WTC11 (cell line): ENCODE results near the gene IKZF2. TPM values are rescaled to one million over a fixed set of nuclear protein-coding genes. Genes with fewer than 3 reads are reported as not detected.

Experiments
- ATAC-seq: fragments of 200-7000 bp; cut with Tn5 transposase; 2 replicates; pipeline ENCODE4 v1.10.0; 2021; ENCODE audit warnings: mild to moderate bottlenecking, moderate library complexity
- CTCF ChIA-PET: fragments of 300-600 bp; sonication (Branson Sonifier 250); formaldehyde crosslinking; loops from one replicate; lab custom pipeline; 2021; ENCODE audit warnings: antibody characterized with exemption; lab: Charles Lee
- POLR2A ChIA-PET: fragments of 350-600 bp; sonication (Branson Sonifier 250); formaldehyde crosslinking; loops from one replicate; lab custom pipeline; 2021; ENCODE audit warnings: antibody characterized with exemption; lab: Charles Lee
- DNase-seq: peaks from one replicate; pipeline ENCODE4 v3.0.0; 2021; ENCODE audit warnings: low spot score
- H3K27ac Mint-ChIP-seq: 2 replicates; pipeline ENCODE4 v1.8.0; 2021; ENCODE audit warnings: mixed read lengths
- H3K27me3 Mint-ChIP-seq: 2 replicates; pipeline ENCODE4 v1.8.0; 2021; ENCODE audit warnings: low read depth, mild to moderate bottlenecking, moderate library complexity, mixed read lengths
- H3K36me3 Mint-ChIP-seq: 2 replicates; pipeline ENCODE4 v1.8.0; 2021; ENCODE audit warnings: mixed read lengths
- H3K4me1 Mint-ChIP-seq: 2 replicates; pipeline ENCODE4 v1.8.0; 2022; ENCODE audit warnings: mixed read lengths
- H3K4me3 Mint-ChIP-seq: 2 replicates; pipeline ENCODE4 v1.8.0; 2021; ENCODE audit warnings: mild to moderate bottlenecking, moderate library complexity, mixed read lengths
- H3K9me3 Mint-ChIP-seq: 2 replicates; pipeline ENCODE4 v1.8.0; 2021; ENCODE audit warnings: mixed read lengths
- CBFB ChIP-seq: sonication (generic); formaldehyde crosslinking; IDR thresholded peaks from 2 replicates; pipeline ENCODE4 v1.8.1; 2022; ENCODE audit warnings: mild to moderate bottlenecking, low read depth, missing genetic modification reagents
- FOXK1 ChIP-seq: sonication (generic); formaldehyde crosslinking; IDR thresholded peaks from 2 replicates; pipeline ENCODE4 v1.8.0; 2022; ENCODE audit warnings: mild to moderate bottlenecking, moderate library complexity, missing genetic modification reagents
- GABPB1 ChIP-seq: sonication (generic); formaldehyde crosslinking; IDR thresholded peaks from 2 replicates; pipeline ENCODE4 v1.8.1; 2023; ENCODE audit warnings: mild to moderate bottlenecking, missing genetic modification reagents
- GTF2I ChIP-seq: fragments of 250-450 bp; sonication (Bioruptor Pico); conservative IDR thresholded peaks from 2 replicates; pipeline ENCODE4 v1.4.0; 2021; ENCODE audit warnings: mild to moderate bottlenecking
- HMGA2 ChIP-seq: fragments of 250-450 bp; sonication (Bioruptor Pico); IDR thresholded peaks from 2 replicates; pipeline ENCODE4 v1.4.0; 2021; ENCODE audit warnings: mild to moderate bottlenecking, moderate library complexity
- JAZF1 ChIP-seq: fragments of 250-450 bp; sonication (Bioruptor Pico); IDR thresholded peaks from 2 replicates; pipeline ENCODE4 v1.9.0; 2021; ENCODE audit warnings: moderate library complexity, mild to moderate bottlenecking, inconsistent platforms
- MXD4 ChIP-seq: fragments of 250-450 bp; sonication (Bioruptor Pico); IDR thresholded peaks from 2 replicates; pipeline ENCODE4 v1.8.0; 2021; ENCODE audit warnings: mild to moderate bottlenecking, moderate library complexity, borderline replicate concordance
- MYBL2 ChIP-seq: sonication (generic); formaldehyde crosslinking; IDR thresholded peaks from 2 replicates; pipeline ENCODE4 v1.8.1; 2023; ENCODE audit warnings: mild to moderate bottlenecking, moderate library complexity, missing genetic modification reagents
- NR2C2 ChIP-seq: sonication (generic); formaldehyde crosslinking; IDR thresholded peaks from 2 replicates; pipeline ENCODE4 v1.8.0; 2022; ENCODE audit warnings: mild to moderate bottlenecking, missing genetic modification reagents
- NR3C1 ChIP-seq: sonication (generic); formaldehyde crosslinking; conservative IDR thresholded peaks from 2 replicates; pipeline ENCODE4 v1.8.1; 2023; ENCODE audit warnings: low read depth, mild to moderate bottlenecking, missing genetic modification reagents
- OVOL2 ChIP-seq: fragments of 250-450 bp; sonication (Bioruptor Pico); IDR thresholded peaks from 2 replicates; pipeline ENCODE4 v1.9.0; 2021; ENCODE audit warnings: mild to moderate bottlenecking, borderline replicate concordance
- PREB ChIP-seq: sonication (generic); formaldehyde crosslinking; IDR thresholded peaks from 2 replicates; pipeline ENCODE4 v1.8.1; 2022; ENCODE audit warnings: mild to moderate bottlenecking, missing genetic modification reagents, moderate library complexity, borderline replicate concordance
- TP53 ChIP-seq: sonication (generic); formaldehyde crosslinking; IDR thresholded peaks from 2 replicates; pipeline ENCODE4 v1.8.1; 2023; ENCODE audit warnings: mild to moderate bottlenecking, missing genetic modification reagents
- ZBTB21 ChIP-seq: sonication (generic); formaldehyde crosslinking; IDR thresholded peaks from 2 replicates; pipeline ENCODE4 v1.8.1; 2023; ENCODE audit warnings: mild to moderate bottlenecking, missing genetic modification reagents, borderline replicate concordance
- ZNF219 ChIP-seq: sonication (generic); formaldehyde crosslinking; IDR thresholded peaks from 2 replicates; pipeline ENCODE4 v1.8.0; 2023; ENCODE audit warnings: missing genetic modification reagents, mild to moderate bottlenecking, borderline replicate concordance
- ZSCAN18 ChIP-seq: fragments of 250-450 bp; sonication (Bioruptor Pico); IDR thresholded peaks from 2 replicates; pipeline ENCODE4 v2.1.2; 2022; ENCODE audit warnings: mild to moderate bottlenecking, moderate library complexity
- total RNA-seq: library from RNA; stranded (reverse); gene quantifications from 3 replicates; pipeline ENCODE4 v1.2.3, GENCODE V29; 2021
- TF ChIP-seq, protein P1 (sequence below): sonication (generic); formaldehyde crosslinking; IDR thresholded peaks from 2 replicates; pipeline ENCODE4 v1.8.0; 2023; ENCODE audit warnings: missing genetic modification reagents
- TF ChIP-seq, protein P2 (sequence below): sonication (generic); formaldehyde crosslinking; IDR thresholded peaks from 2 replicates; pipeline ENCODE4 v1.8.0; 2023; ENCODE audit warnings: mild to moderate bottlenecking, missing genetic modification reagents
- TF ChIP-seq, protein P3 (sequence below): fragments of 250-450 bp; sonication (Bioruptor Pico); IDR thresholded peaks from 2 replicates; pipeline ENCODE4 v1.9.0; 2021; ENCODE audit warnings: mild to moderate bottlenecking, borderline replicate concordance

Gene IKZF2
- total RNA-seq, 1 experiment from 2014 or later, result 4.2 TPM

- TF ChIP-seq PREB (CRISPR knock-in tag) (no peak), JAZF1 (CRISPR knock-in tag) (no peak), OVOL2 (no peak), TP53 (no peak), GABPB1 (CRISPR knock-in tag) (no peak), GTF2I (CRISPR knock-in tag) (no peak), NR3C1 (CRISPR knock-in tag) (no peak)
- TF ChIP-seq, protein P1, sequence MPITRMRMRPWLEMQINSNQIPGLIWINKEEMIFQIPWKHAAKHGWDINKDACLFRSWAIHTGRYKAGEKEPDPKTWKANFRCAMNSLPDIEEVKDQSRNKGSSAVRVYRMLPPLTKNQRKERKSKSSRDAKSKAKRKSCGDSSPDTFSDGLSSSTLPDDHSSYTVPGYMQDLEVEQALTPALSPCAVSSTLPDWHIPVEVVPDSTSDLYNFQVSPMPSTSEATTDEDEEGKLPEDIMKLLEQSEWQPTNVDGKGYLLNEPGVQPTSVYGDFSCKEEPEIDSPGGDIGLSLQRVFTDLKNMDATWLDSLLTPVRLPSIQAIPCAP, result no peak
- TF ChIP-seq, protein P2, sequence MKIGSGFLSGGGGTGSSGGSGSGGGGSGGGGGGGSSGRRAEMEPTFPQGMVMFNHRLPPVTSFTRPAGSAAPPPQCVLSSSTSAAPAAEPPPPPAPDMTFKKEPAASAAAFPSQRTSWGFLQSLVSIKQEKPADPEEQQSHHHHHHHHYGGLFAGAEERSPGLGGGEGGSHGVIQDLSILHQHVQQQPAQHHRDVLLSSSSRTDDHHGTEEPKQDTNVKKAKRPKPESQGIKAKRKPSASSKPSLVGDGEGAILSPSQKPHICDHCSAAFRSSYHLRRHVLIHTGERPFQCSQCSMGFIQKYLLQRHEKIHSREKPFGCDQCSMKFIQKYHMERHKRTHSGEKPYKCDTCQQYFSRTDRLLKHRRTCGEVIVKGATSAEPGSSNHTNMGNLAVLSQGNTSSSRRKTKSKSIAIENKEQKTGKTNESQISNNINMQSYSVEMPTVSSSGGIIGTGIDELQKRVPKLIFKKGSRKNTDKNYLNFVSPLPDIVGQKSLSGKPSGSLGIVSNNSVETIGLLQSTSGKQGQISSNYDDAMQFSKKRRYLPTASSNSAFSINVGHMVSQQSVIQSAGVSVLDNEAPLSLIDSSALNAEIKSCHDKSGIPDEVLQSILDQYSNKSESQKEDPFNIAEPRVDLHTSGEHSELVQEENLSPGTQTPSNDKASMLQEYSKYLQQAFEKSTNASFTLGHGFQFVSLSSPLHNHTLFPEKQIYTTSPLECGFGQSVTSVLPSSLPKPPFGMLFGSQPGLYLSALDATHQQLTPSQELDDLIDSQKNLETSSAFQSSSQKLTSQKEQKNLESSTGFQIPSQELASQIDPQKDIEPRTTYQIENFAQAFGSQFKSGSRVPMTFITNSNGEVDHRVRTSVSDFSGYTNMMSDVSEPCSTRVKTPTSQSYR (CRISPR knock-in tag), result no peak
- TF ChIP-seq, protein P3, sequence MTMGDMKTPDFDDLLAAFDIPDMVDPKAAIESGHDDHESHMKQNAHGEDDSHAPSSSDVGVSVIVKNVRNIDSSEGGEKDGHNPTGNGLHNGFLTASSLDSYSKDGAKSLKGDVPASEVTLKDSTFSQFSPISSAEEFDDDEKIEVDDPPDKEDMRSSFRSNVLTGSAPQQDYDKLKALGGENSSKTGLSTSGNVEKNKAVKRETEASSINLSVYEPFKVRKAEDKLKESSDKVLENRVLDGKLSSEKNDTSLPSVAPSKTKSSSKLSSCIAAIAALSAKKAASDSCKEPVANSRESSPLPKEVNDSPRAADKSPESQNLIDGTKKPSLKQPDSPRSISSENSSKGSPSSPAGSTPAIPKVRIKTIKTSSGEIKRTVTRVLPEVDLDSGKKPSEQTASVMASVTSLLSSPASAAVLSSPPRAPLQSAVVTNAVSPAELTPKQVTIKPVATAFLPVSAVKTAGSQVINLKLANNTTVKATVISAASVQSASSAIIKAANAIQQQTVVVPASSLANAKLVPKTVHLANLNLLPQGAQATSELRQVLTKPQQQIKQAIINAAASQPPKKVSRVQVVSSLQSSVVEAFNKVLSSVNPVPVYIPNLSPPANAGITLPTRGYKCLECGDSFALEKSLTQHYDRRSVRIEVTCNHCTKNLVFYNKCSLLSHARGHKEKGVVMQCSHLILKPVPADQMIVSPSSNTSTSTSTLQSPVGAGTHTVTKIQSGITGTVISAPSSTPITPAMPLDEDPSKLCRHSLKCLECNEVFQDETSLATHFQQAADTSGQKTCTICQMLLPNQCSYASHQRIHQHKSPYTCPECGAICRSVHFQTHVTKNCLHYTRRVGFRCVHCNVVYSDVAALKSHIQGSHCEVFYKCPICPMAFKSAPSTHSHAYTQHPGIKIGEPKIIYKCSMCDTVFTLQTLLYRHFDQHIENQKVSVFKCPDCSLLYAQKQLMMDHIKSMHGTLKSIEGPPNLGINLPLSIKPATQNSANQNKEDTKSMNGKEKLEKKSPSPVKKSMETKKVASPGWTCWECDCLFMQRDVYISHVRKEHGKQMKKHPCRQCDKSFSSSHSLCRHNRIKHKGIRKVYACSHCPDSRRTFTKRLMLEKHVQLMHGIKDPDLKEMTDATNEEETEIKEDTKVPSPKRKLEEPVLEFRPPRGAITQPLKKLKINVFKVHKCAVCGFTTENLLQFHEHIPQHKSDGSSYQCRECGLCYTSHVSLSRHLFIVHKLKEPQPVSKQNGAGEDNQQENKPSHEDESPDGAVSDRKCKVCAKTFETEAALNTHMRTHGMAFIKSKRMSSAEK (CRISPR knock-in tag), result no peak
- TF ChIP-seq, all 79 proteins: peak for 0
Observed at GRCh38 chr2:212994976-212995375, 156.4 kb downstream of the IKZF2 start (continued).

DNA sequence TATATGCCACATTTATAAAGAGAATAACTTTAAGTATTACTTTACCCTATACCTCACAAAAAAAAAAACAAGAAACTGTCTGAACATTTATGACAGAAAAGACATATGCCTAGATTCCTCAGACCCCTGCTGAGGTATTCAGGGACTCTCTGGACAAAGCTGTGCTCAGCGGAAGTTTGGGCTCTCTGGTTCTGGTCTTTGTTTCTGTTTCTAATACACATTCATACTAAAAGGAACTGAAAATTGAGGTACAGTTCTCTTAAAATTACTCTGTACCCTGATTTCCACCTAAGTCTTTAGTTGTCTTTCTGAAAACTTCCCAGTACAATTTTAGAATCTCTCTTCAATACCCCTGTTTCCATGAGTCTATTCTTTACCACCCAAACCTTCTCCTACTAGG is 160.3 kb downstream of the IKZF2 start:
- DNase-seq, result no peak
- ChIA-PET POLR2A (no interaction called here), CTCF (no interaction called here)
- no peaks in the 10 kb centered on the region for H3K36me3 Mint-ChIP-seq
- H3K27ac Mint-ChIP-seq, result peak overlapping the region; percentile 10; the same call in 1 of the 2 replicates
- no peaks in the 10 kb centered on the region for H3K9me3 Mint-ChIP-seq
- ATAC-seq, result no peak
- H3K27me3 Mint-ChIP-seq, result no peaks in the 10 kb centered on the region
- no peak overlapping the region for H3K4me3 Mint-ChIP-seq
- H3K4me1 Mint-ChIP-seq, result no peaks in the 10 kb centered on the region
- TF ChIP-seq OVOL2, result no peak

- H3K4me3 Mint-ChIP-seq, result no peak overlapping the region
- no peaks in the 10 kb centered on the region for H3K4me1 Mint-ChIP-seq
- H3K36me3 Mint-ChIP-seq, result no peaks in the 10 kb centered on the region
- ChIA-PET CTCF (no interaction called here), POLR2A (no interaction called here)
- ATAC-seq (no peak), DNase-seq (no peak)
- no peaks in the 10 kb centered on the region for H3K9me3 Mint-ChIP-seq
- TF ChIP-seq MYBL2 (CRISPR knock-in tag), result no peak
- TF ChIP-seq HMGA2, result no peak
- TF ChIP-seq ZSCAN18 (CRISPR knock-in tag), result no peak
- TF ChIP-seq NR2C2 (CRISPR knock-in tag), result no peak
- no peak for TF ChIP-seq MXD4
- TF ChIP-seq ZBTB21 (CRISPR knock-in tag), result no peak
- TF ChIP-seq CBFB, result no peak
- no peak for TF ChIP-seq JAZF1 (CRISPR knock-in tag)
- no peak for TF ChIP-seq ZNF219 (CRISPR knock-in tag)
- TF ChIP-seq FOXK1 (CRISPR knock-in tag), result no peak
- no peaks in the 10 kb centered on the region for H3K27me3 Mint-ChIP-seq
- H3K27ac Mint-ChIP-seq, result no peak overlapping the region
Observed at GRCh38 chr2:212990697-212991096, 160.7 kb downstream of the IKZF2 start.
